Choroid plexus epithelial cell (primary cell): ENCODE data around the gene EIF3I.

Experiments used
- DNase-seq: peaks from one replicate; pipeline ENCODE4 v3.0.0-alpha.2; 2010; ENCODE audit warnings: low read depth
- H3K4me3 ChIP-seq: 2 replicates; pipeline ENCODE4 v1.5.1; 2011; ENCODE audit warnings: low read depth, mild to moderate bottlenecking, control low read depth, low read length, moderate library complexity
- TF ChIP-seq, protein P1 (sequence below): conservative IDR thresholded peaks from 2 replicates; pipeline ENCODE4 v1.5.1; 2011; ENCODE audit warnings: low read depth, mild to moderate bottlenecking, control low read depth, inconsistent platforms, low read length, moderate library complexity

The EIF3I gene

DNA sequence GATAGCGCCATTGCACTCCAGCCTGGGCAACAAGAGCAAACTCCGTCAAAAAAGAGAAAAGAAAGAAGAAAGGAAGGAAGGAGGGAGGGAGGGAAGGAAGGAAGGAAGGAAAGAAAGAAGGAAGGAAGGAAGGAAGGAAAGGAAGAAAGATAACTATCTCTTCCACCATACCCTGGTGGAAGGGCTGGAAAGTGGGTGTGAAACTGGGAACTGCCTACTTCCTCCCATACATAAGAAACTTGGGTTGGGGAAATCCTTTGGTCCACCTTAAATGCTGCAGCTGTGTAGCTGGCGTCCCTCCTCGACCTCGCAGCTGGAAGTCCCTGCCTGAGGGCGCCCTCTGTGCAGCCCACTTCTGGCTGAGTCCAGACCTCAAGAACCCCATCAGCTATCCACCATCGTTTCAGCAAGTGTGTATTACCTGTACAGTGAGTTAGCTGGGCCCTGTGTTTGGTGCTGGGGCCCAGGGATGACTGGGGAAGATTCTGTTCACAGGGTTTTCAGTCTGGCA is 20.2 kb downstream of the EIF3I start:
- TF ChIP-seq, protein P1, sequence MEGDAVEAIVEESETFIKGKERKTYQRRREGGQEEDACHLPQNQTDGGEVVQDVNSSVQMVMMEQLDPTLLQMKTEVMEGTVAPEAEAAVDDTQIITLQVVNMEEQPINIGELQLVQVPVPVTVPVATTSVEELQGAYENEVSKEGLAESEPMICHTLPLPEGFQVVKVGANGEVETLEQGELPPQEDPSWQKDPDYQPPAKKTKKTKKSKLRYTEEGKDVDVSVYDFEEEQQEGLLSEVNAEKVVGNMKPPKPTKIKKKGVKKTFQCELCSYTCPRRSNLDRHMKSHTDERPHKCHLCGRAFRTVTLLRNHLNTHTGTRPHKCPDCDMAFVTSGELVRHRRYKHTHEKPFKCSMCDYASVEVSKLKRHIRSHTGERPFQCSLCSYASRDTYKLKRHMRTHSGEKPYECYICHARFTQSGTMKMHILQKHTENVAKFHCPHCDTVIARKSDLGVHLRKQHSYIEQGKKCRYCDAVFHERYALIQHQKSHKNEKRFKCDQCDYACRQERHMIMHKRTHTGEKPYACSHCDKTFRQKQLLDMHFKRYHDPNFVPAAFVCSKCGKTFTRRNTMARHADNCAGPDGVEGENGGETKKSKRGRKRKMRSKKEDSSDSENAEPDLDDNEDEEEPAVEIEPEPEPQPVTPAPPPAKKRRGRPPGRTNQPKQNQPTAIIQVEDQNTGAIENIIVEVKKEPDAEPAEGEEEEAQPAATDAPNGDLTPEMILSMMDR, result no peak
- no peak overlapping the region for H3K4me3 ChIP-seq
- peak; percentile 30 for DNase-seq

DNA sequence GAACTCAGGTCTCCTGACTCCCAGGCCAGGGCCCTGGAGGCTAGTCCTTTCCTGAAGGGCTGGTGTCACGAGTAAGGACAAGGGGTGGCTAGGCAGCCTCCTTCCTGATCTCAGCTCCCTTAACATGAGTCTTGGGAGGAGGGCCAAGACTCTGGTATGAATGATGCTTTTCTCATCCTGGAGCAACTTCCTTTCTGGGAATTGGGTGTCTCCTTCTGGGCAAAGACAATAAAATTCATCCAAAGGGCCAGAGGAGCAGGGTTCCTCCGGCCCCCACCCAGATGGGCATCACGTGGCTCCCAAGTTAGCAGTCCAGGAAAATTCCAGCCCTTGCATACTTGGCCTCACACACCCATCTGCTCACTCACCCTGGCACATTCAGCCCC is 24.7 kb downstream of the EIF3I start, which contains the start of gene FAM167B:
Gene FAM167B (plus strand): TSS at position 335 of the 386 bp plus-strand sequence. CDS start 200 bp downstream, outside the sequence.
- no peak within 1 kb of the TSS for H3K4me3 ChIP-seq
- TF ChIP-seq, protein P1, result no peak
- peak; percentile 40 for DNase-seq

DNA sequence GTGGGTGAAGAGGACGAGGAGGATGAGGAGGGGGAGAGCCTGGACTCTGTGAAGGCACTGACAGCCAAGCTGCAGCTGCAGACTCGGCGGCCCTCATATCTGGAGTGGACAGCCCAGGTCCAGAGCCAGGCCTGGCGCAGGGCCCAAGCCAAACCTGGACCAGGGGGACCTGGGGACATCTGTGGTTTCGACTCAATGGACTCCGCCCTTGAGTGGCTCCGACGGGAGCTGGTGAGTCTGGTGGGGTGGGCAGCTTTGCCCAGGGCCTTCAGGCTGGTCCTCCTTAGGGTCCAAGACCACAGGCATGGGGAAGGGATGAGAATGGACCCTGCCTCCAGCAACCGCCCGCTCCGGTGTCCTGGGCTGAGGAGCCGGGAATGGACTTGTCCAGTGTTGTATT is 25.2 kb downstream of the EIF3I start:
- no peak overlapping the region for H3K4me3 ChIP-seq
- TF ChIP-seq, protein P1, result no peak
- DNase-seq, result no peak

DNA sequence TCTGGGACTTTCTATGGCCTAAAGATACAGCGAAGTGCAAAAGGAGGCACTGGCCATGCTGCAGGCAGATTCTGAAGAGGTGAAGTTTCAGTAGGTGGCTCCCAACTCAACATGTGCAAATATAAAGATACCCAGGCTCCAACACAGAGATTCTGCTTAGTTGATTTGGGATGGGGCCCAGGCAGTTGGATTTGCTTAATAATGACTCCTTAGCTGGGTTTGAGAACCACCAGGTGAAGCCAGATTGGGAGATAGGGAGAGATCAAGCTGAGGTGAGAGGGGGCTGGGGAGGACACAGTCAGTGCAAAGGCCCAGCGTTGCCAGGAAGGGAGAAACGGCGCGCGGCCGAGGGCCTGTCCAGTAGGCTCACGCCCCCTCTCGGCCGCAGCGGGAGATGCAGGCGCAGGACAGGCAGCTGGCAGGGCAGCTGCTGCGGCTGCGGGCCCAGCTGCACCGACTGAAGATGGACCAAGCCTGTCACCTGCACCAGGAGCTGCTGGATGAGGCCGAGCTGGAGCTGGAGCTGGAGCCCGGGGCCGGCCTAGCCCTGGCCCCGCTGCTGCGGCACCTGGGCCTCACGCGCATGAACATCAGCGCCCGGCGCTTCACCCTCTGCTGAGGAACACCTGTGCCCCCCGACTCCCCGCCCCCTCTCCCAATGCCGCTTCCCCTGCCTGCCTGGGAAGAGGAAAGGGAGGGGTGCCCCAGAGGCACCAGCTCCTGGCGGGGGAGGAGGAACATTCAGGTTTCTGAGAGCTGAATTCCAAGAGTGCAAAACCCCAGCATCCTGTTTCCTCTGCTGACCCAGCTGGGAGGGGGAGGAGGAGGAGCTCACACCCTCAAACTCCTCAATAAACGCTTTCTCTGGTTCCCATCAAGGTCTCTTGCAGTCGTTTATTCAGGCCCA is 26.0 kb downstream of the EIF3I start:
- peak; percentile 77 for DNase-seq
- TF ChIP-seq, protein P1, result peak; percentile 74
- H3K4me3 ChIP-seq, result no peak overlapping the region

DNA sequence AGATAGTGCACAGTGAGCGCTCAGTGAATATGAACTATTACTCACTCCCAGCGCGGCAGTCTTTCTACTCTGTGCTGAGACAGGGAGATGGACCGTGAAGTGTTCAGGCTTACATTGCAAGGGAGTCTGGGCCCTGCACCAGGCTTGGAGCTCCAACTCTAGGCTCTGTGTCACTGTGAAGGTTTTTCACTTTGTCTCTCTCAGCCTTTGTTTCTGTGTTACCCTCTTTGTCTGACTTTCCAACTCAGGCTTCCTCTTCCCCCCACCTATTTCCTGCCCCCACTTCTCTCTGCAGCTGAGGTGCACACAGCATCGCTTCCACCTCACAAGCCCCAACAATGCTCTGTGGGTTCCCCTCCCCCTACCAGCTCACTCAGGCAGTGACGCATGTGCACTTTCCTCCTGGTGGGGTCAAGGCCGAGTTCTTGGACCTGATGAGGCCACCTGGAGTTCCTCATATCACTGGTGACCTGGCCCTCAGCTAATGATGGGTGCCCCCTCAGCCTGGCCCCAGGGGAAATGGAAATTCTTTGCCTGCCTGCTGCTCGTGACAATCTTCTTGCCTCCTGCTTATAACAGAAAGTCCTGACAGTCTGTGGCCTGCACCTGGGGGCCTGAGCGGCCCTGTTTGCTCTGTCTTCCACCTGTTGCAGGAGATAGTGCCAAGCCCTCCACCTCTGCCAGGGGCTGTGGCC is 27.8 kb downstream of the EIF3I start:
- peak; percentile 45 for DNase-seq
- TF ChIP-seq, protein P1, result no peak
- H3K4me3 ChIP-seq, result no peak overlapping the region

DNA sequence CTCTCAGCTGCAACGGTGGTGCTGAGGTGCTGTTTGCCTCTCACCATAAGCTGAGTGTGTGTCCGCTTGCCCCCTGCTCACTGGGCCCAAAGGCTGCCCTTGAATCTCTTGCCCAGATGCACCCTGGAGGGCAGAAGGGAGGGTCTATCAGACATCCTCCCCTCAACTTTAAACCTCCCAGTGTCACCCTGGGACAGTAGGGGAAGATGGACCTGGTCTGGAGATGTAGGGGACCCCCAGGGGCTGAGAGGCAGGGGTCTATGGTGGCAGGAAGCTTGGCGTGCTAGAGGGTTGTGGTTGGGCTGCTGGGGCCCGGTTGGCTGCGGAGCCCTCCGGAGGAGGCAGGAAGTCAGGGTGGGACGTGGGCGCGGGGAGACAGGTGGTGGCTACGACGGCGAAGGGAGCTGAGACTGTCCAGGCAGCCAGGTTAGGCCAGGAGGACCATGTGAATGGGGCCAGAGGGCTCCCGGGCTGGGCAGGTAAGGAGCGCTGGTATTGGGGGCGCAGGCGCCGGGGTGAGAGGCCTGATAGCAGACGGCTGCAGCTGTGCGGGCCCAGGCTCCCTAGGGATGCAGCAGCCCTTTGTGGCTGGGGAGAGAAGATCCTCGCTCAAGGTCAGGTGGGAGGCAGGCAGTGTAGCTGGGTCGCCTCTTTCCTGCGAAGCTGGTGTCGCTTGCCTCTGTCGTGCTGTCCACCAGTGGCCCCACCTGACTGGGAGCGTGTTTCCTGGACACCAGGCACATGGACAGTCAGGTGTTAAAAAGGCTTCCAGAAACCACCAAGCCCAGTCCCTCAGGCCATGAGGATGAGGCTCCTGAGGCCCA is 28.9 kb downstream of the EIF3I start, which contains the start of gene LCK:
Gene LCK (plus strand): TSS at position 373 of the 824 bp plus-strand sequence. CDS start 23,065 bp downstream, outside the sequence.
- H3K4me3 ChIP-seq, result no peak within 1 kb of the TSS
- DNase-seq, result no peak
- TF ChIP-seq, protein P1, result no peak
